Measurements from ENCODE around the gene DAND5.

Gene DAND5

DNA sequence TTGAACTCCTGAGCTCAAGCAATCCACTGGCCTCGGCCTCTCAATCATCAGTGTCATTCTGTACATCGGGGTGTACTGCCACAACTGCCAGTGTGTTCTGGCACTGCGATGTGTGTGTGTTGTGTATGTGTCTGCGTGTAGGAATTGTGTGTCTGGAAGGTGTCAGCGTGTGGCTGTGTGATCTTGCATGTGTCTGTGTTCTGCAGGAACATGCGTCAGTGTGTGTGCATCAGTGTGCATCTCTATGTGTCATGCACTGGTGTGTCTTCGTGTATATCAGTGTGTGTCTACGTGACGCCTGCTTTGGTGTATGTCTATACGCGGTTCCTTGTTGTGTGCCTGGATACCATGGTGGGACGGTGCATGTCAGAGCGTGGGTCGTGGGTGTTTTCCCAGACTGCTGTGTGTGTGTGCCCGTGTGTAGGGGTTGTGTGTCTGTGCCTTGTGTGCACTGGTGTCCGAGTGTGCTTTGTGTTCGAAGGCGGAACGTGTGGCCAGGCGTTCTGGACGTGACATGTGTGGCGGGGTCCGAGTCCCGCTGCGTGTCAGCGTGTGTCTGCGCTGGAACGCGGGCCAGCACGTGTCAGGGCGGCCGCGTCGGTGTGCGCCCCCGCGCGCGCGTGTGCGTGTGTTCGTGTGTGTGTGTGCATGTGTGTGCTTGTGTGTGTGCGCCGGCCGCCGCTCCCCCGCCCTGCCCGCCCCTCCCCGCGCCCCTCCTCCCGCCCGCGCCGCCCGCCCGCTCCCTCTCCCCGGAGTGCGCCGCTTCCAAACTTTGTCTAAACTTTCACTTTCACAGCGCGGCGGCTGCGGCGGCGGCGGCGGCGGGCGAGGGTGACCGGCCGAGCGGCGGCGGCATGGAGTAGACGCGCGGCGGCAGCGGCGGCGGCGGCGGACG, 25.6 kb downstream of the DAND5 start, which contains the start of gene NFIX:
TSS of gene NFIX (plus strand) at position 775 of the 895 bp plus-strand sequence. CDS start 363 bp downstream, outside the sequence.
- no peak for DNase-seq (ENCODE audit: low read depth)

GRCh38 chr19:12995596-12996405, 26.4 kb downstream of the DAND5 start:
- no peak for DNase-seq (ENCODE audit: low read depth)

GRCh38 chr19:12996406-12997094, 27.2 kb downstream of the DAND5 start:
- no peak for DNase-seq (ENCODE audit: low read depth)

- DNase-seq (ENCODE audit: low read depth) = no peak
These were observed 28.0 kb downstream of the DAND5 start for GRCh38 chr19:12997179-12997966.

- DNase-seq (ENCODE audit: low read depth) = no peak
These were observed 28.9 kb downstream of the DAND5 start for GRCh38 chr19:12997967-12998940.

GRCh38 chr19:13001166-13001501, 31.8 kb downstream of the DAND5 start:
- DNase-seq (ENCODE audit: low read depth) = no peak

DNA sequence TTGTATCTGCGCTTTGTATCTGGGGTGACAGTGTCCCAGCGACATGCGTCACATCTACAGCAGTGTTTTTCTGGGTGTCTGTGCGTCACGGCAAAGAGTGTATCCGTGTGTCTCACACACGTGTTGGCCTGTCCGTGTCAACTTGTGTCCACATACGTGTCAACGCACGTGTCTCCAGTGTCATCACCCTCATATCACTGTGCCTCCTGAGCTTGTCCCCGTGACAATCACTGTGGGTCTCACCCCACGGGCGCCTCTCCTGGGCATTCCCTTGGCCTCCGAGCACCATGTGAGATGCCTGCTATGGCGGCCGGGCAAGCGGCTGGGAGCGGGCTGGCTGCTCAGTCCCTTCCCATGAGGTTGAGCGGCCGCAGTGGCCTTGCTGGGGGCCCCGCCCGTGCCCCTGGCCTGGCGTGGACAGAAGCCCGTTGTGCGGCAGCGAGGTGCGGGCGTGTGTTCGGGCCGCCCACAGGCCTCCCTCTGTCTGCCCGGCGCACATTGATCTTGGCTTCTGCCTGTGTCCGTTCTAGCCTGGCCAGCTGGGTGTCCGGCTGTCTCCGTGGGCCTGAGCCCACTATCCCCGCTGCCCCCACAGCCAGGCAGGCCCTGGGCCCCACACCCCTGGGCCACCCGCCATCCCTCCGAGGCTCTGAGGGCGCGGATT, 32.3 kb downstream of the DAND5 start:
- DNase-seq (ENCODE audit: low read depth) = no peak

DNA sequence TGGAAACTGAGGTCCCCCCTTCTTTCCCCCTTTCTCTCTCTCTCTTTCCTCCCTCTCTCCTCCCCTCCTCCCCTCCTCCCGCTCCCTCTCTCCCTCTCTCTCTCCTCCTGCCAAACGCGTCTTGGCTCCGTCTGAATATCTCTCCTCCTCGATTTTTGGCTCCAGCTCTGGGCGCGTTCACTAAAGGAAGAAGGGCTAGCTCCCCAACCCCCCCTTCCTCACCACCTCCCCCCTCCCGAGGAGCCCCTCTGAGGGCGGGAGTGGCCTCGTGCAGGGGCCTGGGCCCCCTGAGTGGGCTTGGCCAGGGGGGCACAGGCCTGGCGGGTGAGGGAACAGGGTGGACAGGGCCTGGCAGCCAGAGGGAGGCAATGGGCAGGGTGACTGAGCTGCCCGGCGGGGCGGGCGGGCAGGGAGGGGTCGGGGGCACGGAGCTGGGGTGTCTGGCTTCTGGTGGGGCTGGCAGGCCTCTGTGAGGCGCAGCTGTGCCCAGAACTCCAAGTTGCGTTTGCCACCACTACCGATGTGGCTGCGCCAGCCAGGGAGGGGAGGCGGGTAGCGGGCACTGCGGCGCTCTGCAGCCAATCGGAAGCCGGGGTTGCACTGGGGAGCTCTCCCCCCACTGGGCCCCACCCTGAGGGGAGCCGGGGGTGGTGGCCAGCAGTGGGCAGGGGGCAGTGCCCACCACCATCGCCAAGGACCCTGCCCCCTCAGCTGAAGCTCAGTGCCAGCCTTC, 33.0 kb downstream of the DAND5 start:
- DNase-seq (ENCODE audit: low read depth) = no peak

DNA sequence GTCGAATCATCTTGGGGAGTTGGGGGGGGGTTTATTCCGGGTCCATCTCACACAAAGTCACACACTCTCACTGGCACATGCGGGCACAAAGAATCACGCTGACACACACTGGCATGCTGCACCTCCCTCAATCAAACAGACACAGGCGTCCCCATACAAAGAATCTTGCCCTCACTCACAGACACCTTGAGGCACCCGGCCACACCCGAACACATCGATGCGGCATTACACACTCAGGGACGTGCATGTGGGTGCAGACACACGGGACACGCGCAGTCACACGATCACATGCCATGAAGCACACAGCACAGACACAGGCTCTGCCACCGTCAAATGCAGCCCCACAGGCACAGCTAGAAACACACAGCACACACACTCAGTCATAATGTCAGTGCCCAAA, 33.7 kb downstream of the DAND5 start:
- DNase-seq (ENCODE audit: low read depth) = no peak

DNA sequence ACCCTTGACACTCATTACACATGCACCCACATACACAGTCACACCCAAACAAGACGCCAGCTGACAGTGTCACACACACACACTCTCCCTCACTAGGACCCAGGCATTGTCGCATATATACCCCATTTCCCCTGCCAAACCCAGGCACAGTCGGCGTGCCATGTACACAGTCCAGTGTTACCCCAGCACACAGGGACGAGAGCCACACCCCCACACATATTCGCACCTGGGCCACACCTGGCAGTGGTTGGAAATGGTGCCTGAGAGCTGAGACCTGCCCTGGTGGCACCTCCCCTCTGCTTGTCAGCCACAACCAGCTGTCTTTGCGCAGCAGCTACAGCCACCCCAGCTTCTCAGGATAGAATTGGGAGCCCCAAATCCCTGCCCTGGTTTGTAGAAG, 34.9 kb downstream of the DAND5 start:
- DNase-seq (ENCODE audit: low read depth) = no peak

DNA sequence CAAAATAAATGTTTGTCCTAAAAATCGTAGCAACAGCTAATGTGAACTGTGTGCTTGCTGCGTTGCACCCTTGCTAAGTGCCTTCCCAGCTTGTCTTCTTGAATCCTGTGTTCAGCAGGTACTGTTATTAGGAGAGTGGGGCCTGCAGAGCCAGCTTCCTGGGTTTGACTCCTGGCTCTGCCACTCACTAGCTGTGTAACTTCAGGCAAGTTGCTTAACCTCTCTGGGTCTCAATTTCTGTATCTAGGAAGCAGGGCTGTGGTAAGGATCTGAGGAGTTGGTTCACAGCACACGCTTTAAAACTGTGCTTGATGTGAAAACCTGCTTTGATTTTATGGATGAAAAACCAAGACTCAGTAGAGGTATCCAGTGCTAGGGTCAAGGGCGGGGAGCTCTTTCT, 35.9 kb downstream of the DAND5 start:
- DNase-seq (ENCODE audit: low read depth) = no peak

DNA sequence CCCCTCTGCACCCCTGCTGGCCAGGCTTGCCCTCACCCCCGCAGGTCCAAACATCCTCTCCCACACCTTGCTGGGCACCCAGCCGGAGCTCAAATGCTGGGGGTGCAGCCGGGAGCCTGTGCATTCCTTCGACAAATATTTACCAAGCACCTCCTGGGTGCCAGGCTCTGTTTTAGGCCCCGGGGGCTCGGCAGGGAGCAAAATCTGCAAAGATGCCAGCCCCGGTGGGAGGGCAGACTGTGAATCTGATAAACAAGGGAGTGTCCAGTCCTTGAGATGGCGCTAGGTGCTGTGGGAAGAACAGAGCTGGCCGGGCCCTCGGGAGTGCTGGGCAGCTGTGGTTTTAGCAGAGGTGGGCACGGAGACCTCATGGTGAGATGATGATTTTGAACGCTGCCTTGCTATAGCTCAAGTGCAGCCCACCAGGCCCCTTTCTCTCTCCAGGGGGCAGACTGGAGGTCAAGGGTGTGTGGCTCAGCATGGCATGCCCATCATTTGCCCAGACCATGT, 36.5 kb downstream of the DAND5 start:
- DNase-seq (ENCODE audit: low read depth) = no peak

DNA sequence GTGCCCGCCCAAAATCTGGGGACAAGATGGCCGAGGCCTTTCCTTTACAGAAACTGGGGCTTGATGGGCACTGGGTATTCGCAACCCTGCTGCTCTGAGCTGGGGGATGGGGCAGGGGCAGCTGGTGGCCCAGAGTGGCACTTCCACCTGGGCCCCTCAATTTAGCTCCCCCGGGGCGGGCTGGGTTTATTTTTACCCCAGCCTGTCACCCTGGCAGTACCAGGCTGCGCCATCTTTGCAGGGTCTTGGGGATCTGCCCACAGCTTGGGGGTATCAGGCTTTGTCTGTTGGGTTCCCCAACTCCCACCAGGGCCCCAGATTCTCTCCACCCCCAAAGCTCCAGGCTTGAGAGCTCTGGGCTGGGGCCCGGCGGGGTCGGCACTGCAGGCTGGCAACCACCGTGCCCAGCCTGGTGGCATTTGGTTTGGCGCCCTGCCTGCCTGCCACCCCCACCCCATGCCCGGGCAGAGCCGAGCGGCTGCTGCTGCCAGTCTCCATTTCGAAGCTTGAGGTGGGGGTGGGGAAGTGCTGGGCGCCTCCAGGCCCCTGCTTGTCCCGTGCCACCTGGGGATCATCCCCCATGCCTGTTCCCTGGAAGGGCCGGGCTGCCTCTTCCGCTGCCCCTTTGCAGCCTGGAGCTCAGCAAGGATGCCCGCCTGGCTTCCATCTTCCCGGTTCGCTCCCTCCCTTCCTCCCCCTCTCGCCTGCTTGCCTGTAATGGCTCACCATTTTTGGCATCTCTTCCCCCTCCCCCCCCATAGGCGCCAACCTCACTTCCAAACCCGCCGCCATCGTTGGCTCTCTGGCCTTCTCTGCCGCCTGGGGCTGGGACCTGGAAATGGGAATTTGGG, 37.3 kb downstream of the DAND5 start:
- DNase-seq (ENCODE audit: low read depth) = no peak

DNA sequence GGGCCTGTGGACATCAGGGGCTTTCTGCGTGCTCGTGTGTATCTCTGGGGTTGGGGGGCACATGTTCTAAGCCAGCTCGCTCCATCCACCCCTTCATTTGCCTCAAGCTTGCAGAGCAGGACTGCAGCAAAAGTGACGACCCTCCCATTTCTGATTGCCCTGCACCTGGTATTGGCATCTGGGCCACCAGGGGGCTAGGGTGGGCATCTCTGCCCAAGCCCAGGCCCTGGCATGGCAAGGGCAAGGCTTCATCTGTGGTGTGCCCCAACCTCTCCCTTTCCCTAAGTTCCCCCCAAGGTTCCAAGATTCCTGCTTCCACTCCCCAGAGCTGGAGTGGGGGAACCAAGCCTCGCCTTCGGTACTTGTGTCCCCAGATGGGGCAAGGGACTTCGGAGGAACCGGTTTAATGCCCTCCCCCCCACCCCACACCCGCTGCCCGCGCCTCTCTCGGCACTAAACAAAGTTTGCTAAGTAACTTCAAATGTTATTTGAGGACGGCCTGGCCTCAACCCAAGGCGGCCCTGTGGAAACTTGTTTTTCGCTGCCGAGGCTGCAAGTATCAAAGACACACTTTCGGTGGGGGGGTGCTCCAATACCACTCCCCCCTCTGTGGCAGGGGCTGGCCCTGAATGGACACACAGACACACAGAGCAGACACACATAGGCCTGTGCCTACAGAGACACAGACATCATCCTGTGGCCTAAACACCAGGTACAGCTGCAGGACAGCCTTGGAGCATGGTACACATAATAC, 38.1 kb downstream of the DAND5 start:
- no peak for DNase-seq (ENCODE audit: low read depth)

- no peak for DNase-seq (ENCODE audit: low read depth)
These were observed 39.8 kb downstream of the DAND5 start for GRCh38 chr19:13008926-13009787.

Data from HS-5 (cell line).